ENCODE results near the gene NKTR.

The NKTR gene

DNA sequence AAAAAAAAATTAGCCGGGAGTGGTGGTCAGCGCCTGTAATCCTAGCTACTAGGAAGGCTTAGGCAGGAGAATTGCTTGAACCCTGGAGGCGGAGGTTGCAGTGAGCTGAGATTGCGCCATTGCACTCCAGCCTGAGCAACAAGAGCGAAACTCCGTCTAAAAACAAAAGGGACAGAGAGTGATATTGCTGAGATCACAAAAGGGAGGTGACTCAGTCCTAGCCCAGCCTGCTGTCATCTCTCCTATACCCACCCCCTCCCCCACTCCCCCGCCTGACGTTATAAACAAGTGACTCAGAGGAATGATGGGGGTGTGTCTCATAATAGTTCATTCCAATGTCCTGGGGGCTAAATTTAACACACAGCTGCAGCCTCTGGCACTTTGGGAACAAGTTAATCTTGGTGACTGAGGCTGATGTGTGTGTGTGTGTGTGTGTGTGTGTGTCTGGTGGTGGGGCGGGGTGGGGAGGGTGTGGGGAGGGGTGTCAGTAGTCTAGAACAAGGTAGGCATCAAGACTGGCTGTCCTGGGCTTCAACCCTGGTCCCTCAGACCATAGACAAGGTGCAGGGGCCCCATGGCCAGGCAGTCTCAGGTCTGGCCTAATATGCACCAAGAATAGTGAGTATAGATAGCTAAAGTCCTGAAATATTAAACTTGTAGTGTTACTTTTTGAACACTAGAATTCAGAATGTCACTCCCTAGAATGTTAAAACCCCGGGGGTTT is 83.6 kb downstream of the NKTR start:
- Mint-ChIP-seq H3K27ac (no peak overlapping the region), H3K9me3 (peaks cover 1% of the 10 kb centered on the region), H3K4me1 (ENCODE audit: low read depth) (peaks cover 2% of the 10 kb centered on the region), H3K36me3 (ENCODE audit: low read depth) (no peaks in the 10 kb centered on the region), H3K4me3 (no peak overlapping the region), H3K27me3 (ENCODE audit: low read depth) (peaks cover 17% of the 10 kb centered on the region)

DNA sequence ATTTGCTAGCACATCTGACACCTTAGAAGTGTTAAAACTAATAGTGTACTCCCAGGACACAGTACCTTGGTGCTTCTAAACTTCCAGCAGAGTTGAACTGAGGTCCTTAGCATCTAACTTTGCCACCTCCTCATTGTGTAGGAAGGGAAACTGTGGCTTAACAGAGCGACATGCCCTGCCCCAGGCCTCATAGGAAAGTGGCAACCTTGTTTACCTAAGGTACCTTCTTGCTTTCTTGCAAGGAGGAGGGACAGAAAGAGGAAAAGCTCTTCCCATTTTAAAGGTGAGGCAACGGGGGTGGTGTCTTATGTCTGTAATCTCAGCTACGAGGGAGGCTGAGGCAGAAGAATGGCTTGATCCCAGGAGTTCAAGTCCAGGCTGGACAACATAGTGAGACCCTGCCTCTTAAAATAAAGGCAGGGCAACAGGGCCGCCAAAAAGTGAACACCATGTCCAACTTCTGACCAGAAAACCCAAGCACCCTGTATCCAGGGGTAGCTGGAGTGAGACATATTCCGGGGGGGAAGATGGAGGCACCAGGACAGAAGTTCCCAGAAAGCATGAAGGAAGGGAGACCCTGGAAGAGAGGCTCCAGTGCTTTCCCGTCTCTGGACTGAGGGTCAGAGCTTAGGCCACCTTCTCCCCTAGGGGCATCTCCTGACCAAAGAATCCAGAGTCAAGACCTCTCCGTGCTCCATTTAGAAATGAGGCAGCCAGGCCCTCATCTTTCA is 84.3 kb downstream of the NKTR start:
- Mint-ChIP-seq H3K4me1 (ENCODE audit: low read depth) (peaks cover 2% of the 10 kb centered on the region), H3K27me3 (ENCODE audit: low read depth) (peaks cover 22% of the 10 kb centered on the region), H3K27ac (no peak overlapping the region), H3K9me3 (no peaks in the 10 kb centered on the region), H3K4me3 (no peak overlapping the region), H3K36me3 (ENCODE audit: low read depth) (no peaks in the 10 kb centered on the region)

DNA sequence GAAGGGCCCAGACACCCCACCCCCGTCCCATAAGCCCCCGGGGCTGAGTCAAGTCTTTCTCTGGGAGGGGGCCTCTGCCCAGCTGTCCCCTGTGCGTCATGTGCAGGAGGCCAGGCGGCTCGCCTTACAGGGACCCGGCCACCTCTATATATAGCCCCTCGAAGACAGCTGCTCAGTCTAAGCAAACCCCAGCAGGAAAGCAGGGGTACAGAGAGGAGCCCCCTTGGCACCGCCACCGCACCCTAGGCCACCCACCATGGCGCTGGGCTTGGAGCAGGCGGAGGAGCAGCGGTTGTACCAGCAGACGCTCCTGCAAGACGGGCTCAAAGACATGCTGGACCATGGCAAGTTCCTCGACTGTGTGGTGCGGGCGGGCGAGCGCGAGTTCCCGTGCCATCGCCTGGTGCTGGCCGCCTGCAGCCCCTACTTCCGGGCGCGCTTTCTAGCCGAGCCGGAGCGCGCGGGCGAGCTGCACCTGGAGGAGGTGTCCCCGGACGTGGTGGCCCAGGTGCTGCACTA is 84.9 kb downstream of the NKTR start, which contains the start of gene KLHL40:
TSS of gene KLHL40 (plus strand) at position 175 of the 519 bp plus-strand sequence. CDS start at position 257, 82 bp downstream.
- H3K36me3 Mint-ChIP-seq (ENCODE audit: low read depth) = no peaks in the 10 kb centered on the region
- peak within 1 kb of the TSS; percentile 27 for H3K4me3 Mint-ChIP-seq
- H3K9me3 Mint-ChIP-seq = no peaks in the 10 kb centered on the region
- peaks cover 22% of the 10 kb centered on the region for H3K27me3 Mint-ChIP-seq (ENCODE audit: low read depth)
- H3K4me1 Mint-ChIP-seq (ENCODE audit: low read depth) = peaks cover 2% of the 10 kb centered on the region
- no peak within 1 kb of the TSS for H3K27ac Mint-ChIP-seq

DNA sequence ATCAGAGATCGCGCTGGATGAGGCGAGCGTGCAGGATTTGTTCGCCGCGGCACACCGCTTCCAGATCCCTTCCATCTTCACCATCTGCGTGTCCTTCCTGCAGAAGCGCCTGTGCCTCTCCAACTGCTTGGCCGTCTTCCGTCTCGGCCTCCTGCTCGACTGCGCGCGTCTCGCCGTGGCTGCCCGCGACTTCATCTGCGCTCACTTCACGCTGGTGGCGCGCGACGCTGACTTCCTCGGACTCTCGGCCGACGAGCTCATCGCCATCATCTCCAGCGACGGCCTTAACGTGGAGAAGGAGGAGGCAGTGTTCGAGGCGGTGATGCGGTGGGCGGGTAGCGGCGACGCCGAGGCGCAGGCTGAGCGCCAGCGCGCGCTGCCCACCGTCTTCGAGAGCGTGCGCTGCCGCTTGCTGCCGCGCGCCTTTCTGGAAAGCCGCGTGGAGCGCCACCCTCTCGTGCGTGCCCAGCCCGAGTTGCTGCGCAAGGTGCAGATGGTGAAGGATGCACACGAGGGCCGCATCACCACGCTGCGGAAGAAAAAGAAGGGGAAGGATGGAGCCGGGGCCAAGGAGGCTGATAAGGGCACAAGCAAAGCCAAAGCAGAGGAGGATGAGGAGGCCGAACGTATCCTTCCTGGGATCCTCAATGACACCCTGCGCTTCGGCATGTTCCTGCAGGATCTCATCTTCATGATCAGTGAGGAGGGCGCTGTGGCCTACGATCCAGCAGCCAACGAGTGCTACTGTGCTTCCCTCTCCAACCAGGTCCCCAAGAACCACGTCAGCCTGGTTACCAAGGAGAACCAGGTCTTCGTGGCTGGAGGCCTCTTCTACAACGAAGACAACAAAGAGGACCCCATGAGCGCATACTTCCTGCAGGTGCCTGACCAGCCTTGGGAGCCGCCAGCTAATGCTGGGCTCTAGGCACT is 85.7 kb downstream of the NKTR start:
- Mint-ChIP-seq H3K4me3 (peak overlapping the region; percentile 27), H3K27me3 (ENCODE audit: low read depth) (peaks cover 22% of the 10 kb centered on the region), H3K27ac (no peak overlapping the region), H3K36me3 (ENCODE audit: low read depth) (no peaks in the 10 kb centered on the region), H3K4me1 (ENCODE audit: low read depth) (peaks cover 2% of the 10 kb centered on the region), H3K9me3 (no peaks in the 10 kb centered on the region)

DNA sequence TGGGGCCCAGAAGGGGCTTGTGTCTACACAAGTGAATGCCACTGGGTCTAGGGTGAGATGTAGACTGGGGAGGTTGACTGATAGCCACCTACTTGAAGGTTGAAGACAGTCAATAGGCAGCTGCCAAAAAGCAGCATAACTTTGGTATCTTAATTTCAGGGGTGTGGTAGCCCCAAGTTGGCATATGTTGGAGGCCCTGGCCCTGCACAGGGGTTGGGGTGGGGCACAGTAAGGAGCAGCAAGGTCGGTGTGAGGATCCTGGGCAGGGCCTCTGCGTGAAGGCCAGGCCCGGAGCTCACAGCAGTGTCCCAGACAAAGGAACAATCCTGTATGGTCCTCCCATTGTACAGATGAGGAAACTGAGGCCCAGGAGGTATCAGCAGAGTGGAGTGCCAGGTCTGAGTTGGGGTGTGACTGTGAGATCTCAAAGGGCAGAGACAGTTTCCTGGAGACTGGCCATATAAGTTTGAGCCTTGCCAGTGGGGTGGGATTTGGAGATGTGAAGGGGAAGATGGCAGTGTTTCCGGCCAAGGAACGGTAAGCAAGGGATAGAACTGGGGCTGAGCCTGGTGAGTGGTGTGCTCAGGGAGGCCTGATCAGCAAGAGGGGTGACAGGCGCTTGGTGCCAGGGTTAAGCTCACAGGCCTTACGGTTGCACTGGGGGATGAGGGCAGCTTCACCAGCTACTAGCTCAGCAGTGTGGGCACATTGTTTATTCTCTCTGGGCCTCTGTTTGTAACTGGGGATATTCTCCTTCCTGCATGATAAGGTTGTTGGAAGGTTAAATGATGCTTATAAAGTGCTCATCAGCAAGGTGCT is 86.6 kb downstream of the NKTR start:
- no peak overlapping the region for H3K27ac Mint-ChIP-seq
- H3K4me1 Mint-ChIP-seq (ENCODE audit: low read depth) = peaks cover 2% of the 10 kb centered on the region
- no peaks in the 10 kb centered on the region for H3K9me3 Mint-ChIP-seq
- H3K27me3 Mint-ChIP-seq (ENCODE audit: low read depth) = peaks cover 19% of the 10 kb centered on the region
- H3K4me3 Mint-ChIP-seq = no peak overlapping the region
- H3K36me3 Mint-ChIP-seq (ENCODE audit: low read depth) = no peaks in the 10 kb centered on the region

DNA sequence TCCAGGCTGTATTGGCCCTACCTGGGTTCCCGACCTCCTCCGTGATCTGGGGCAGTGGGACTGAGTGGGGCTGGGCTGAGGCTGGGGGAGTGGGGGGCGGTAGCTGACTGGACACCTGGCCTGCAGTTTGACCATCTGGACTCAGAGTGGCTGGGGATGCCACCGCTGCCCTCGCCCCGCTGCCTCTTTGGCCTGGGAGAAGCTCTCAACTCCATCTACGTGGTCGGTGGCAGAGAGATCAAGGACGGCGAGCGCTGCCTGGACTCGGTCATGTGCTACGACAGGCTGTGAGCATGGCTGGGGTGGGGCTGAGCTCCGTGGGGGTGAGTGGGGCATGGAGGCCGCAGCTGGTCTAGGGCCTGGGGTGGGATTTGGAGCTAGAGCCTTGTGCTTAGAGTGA is 87.5 kb downstream of the NKTR start:
- Mint-ChIP-seq H3K27ac (no peak overlapping the region), H3K4me1 (ENCODE audit: low read depth) (peaks cover 2% of the 10 kb centered on the region), H3K9me3 (no peaks in the 10 kb centered on the region), H3K4me3 (no peak overlapping the region), H3K27me3 (ENCODE audit: low read depth) (peaks cover 19% of the 10 kb centered on the region), H3K36me3 (ENCODE audit: low read depth) (no peaks in the 10 kb centered on the region)

DNA sequence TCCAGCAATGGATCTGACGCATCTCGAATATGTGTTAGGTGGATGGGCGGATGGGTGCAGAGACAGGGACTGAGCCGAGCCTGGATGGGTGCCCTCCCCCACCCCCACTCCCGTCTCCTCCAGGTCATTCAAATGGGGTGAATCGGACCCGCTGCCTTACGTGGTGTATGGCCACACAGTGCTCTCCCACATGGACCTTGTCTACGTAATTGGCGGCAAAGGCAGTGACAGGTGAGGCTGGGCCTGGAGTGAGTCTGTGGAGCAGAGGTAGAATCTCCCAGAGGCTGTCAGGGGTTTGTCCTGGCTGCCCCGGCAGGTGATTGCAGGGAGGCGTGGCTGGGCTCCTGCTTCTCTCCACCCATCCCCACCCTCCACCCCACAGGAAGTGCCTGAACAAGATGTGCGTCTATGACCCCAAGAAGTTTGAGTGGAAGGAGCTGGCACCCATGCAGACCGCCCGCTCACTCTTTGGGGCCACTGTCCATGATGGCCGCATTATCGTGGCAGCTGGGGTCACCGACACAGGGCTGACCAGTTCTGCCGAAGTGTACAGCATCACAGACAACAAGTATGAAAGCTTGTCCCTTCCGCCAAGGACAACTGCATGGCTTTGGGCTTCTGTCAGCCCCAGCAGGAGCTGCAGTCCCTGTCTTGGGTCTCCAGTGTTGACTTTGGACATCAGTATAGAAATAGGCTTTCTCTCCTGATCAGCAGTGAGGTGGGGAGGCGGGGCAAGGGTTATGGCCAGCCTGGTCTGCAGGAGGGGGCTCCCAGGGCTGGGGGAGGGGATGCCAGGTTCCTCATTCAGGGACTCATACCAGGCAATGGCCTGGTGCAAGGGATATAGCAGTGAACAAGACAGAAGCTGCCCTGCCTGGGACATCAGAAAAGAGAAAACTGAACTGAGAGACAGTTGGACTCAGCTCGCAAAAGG is 88.3 kb downstream of the NKTR start:
- no peaks in the 10 kb centered on the region for H3K9me3 Mint-ChIP-seq
- no peaks in the 10 kb centered on the region for H3K36me3 Mint-ChIP-seq (ENCODE audit: low read depth)
- no peak overlapping the region for H3K27ac Mint-ChIP-seq
- H3K27me3 Mint-ChIP-seq (ENCODE audit: low read depth) = peaks cover 19% of the 10 kb centered on the region
- H3K4me3 Mint-ChIP-seq = no peak overlapping the region
- peaks cover 2% of the 10 kb centered on the region for H3K4me1 Mint-ChIP-seq (ENCODE audit: low read depth)

DNA sequence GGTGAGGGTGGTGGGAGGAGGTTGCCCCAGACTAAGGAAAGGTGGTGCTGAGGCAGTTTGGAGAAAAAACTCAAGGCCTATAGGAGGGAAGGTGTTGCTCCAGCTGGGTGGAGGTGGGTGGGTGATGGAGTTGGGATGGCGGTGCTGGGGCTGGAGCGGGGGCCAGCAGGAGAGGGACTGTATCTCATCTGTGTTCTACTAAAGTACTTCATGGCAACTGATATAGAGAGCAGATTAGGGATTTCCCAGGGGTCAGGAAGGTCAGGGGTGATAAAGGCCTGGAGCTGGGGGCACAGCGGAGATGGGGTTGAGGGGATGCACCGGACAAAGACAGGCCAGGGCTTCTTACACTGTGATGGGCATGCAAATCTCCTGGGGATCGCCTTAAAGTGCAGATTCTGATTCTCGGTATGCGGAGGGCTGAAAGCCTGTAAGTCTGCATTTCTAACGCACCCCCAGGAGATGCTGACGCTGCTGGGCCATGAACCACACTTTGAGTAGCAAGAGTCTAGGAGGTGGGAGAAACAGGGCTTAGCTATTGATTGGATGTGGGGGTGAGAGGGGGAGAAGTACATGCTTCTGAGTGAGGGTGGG is 89.0 kb downstream of the NKTR start:
- Mint-ChIP-seq H3K27me3 (ENCODE audit: low read depth) (peaks cover 19% of the 10 kb centered on the region), H3K4me1 (ENCODE audit: low read depth) (peaks cover 2% of the 10 kb centered on the region), H3K4me3 (no peak overlapping the region), H3K27ac (no peak overlapping the region), H3K36me3 (ENCODE audit: low read depth) (no peaks in the 10 kb centered on the region), H3K9me3 (no peaks in the 10 kb centered on the region)

DNA sequence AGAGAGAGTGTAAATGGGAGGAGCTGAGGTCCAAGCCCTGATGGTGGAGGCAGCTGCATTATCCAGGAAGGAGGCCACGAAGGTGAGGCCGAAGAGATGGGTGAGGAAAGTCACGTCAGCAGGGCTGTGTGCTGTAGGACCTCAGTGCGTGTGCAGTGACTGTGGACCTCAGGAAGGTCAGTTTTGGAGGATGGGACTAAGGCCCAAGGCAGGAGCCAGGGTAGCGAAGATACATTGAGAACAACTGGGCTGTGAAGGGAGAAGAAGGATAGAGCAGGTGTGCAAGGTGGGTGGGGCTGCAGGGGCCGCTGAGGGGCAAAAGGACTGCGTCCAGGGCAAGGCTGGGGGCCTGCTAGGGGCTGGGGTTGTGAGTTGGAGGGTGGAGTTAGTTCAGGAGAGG is 89.7 kb downstream of the NKTR start:
- H3K4me1 Mint-ChIP-seq (ENCODE audit: low read depth) = peaks cover 2% of the 10 kb centered on the region

DNA sequence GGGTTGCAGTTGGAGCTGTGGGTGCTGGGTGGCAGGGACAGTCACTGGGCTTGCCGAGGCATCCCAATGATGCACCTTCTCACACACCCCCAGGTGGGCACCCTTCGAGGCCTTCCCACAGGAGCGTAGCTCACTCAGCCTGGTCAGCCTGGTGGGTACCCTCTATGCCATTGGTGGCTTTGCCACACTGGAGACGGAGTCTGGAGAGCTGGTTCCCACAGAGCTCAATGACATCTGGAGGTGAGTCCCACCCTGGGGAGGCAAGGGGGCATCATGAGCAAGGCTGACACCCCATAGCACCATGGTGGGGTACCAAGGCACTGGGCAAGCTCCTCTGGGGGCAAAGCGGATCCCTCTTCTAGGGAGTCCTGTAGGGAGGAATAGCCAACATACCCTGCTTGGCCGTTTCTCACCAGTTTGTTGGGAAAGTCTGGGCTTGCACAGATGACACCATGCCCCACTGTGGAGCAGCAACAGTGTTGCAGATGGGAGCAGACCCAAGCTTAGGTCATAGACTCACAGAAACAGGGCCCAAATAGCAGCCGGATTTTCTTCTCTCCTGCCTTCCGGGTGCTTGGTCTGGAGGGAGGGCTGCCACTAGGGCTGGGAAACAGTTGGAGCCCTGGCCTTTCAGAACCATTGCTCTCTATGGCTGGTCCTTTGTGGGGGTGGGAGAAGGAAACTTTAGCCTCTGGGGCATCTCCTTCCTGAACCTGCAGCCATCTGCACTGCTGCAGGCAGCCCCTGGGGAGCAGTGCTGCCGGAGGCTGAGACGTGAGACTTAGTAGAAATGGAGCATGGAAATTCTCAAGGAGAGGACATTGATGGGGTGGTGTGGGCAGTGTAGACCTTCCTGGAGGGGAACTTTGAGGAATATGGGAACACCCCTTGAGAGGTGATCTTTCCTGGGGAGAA is 90.5 kb downstream of the NKTR start:
- no peaks in the 10 kb centered on the region for H3K36me3 Mint-ChIP-seq (ENCODE audit: low read depth)
- H3K4me3 Mint-ChIP-seq = no peak overlapping the region
- H3K27me3 Mint-ChIP-seq (ENCODE audit: low read depth) = peaks cover 15% of the 10 kb centered on the region
- no peaks in the 10 kb centered on the region for H3K4me1 Mint-ChIP-seq (ENCODE audit: low read depth)
- no peak overlapping the region for H3K27ac Mint-ChIP-seq
- no peaks in the 10 kb centered on the region for H3K9me3 Mint-ChIP-seq

More for the DNA sequence above, 89.7 kb downstream of the NKTR start:
- Mint-ChIP-seq H3K36me3 (ENCODE audit: low read depth) (no peaks in the 10 kb centered on the region), H3K4me3 (no peak overlapping the region), H3K27me3 (ENCODE audit: low read depth) (peaks cover 19% of the 10 kb centered on the region), H3K9me3 (no peaks in the 10 kb centered on the region), H3K27ac (no peak overlapping the region)

DNA sequence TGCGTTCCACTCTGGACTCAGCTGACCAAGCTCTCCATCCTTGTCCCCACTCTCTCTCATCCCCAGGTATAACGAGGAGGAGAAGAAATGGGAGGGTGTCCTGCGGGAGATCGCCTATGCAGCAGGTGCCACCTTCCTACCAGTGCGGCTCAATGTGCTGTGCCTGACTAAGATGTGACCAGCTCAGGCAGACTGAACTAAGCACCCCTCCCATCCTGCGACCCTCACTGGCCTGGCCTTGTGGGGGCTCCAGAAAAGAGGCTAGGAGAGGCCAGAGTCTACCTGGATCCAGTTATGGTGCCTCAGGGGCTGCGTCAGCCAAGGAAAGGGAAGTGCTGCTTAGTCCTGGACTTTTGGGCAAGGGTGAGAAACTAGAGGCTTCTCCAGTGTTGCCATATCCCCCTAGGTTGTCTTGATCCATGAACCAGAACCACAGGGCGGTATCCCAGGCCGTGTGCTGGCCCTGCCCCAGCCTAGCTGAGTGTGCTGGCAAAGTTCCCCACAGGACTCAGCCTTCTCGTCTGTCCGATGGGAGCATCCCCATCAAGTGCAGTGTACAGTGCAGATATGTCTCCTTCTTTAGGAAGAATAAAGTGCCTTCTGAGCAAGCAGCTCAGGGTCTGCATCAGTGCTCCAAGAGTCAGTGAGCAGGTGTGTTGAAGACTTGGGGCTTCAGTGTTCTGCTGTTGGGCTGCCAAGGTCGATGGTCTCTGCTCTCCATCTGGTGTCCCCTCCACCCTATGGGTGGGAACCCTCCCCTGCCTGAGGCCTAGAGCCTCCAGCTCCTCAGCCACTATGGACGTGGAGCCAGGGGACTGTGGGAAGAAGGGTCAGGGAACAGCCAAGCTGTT is 91.6 kb downstream of the NKTR start:
- no peak overlapping the region for H3K4me3 Mint-ChIP-seq
- peaks cover 10% of the 10 kb centered on the region for H3K27me3 Mint-ChIP-seq (ENCODE audit: low read depth)
- H3K36me3 Mint-ChIP-seq (ENCODE audit: low read depth) = no peaks in the 10 kb centered on the region
- no peaks in the 10 kb centered on the region for H3K4me1 Mint-ChIP-seq (ENCODE audit: low read depth)
- no peak overlapping the region for H3K27ac Mint-ChIP-seq
- H3K9me3 Mint-ChIP-seq = no peaks in the 10 kb centered on the region

Measured in T-helper 1 cell treated with Interleukin-12 subunit alpha and Interleukin-12 subunit beta and Interleukin-4 antibody, amounts not matched to agents 30 μg/mL and 1 μg/mL, for 36 hours (primary cell).